ENCODE data around the gene GPS2.
"Not testable (repeated sequence)": the region's sequence is repeated elsewhere in the genome, so short reads cannot be mapped to it uniquely, and the experiment has no call there.

The GPS2 gene

DNA sequence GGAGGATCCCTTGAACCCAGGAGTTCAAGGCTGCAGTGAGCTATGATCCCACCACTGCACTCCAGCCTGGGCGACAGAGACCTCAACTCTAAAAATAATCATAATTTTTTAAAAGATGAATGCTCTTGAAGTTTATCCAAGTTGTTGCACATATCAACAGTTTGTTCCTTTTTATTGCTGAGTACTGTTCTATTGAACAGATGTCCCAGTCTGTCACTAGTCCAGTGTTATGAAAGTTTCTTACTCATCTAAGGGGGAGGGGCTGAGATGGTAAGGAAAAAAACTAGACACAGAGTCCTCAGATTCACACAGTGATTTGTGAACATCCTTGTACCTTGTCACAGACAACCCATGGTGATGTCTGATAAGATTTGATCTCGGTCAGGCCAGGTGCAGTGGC lies 25.0 kb upstream of the GPS2 start:
- in situ Hi-C loops (cut with MboI; ENCODE audit: low sequenced_read_pairs, unreplicated experiment) = no loop called here
- no peak for DNase-seq (ENCODE audit: low spot score)
- TF ChIP-seq, protein P1, sequence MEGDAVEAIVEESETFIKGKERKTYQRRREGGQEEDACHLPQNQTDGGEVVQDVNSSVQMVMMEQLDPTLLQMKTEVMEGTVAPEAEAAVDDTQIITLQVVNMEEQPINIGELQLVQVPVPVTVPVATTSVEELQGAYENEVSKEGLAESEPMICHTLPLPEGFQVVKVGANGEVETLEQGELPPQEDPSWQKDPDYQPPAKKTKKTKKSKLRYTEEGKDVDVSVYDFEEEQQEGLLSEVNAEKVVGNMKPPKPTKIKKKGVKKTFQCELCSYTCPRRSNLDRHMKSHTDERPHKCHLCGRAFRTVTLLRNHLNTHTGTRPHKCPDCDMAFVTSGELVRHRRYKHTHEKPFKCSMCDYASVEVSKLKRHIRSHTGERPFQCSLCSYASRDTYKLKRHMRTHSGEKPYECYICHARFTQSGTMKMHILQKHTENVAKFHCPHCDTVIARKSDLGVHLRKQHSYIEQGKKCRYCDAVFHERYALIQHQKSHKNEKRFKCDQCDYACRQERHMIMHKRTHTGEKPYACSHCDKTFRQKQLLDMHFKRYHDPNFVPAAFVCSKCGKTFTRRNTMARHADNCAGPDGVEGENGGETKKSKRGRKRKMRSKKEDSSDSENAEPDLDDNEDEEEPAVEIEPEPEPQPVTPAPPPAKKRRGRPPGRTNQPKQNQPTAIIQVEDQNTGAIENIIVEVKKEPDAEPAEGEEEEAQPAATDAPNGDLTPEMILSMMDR (IDR thresholded peaks at IDR 0.05; ENCODE audit: borderline replicate concordance, control extremely low read depth, extremely low read depth, insufficient read depth, missing control alignments) = no peak

DNA sequence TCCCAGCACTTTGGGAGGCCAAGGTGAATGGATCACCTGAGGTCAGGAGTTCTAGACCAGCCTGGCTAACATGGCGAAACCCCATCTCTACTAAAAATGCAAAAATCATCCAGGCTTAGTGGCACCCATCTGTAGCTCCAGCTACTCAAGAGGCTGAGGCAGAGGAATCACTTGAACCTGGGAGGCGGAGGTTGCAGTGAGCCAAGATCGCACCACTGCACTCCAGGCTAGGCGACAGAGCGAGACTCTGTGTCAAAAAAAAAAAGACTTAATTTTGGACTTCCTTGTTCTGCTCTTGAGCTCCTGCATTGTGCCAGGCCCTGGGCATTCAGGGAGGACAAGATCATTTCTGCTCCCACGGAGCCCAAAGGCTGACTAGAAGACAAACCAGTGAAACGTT lies 22.4 kb upstream of the GPS2 start:
- in situ Hi-C loops (cut with MboI; ENCODE audit: low sequenced_read_pairs, unreplicated experiment) = not testable (repeated sequence)

DNA sequence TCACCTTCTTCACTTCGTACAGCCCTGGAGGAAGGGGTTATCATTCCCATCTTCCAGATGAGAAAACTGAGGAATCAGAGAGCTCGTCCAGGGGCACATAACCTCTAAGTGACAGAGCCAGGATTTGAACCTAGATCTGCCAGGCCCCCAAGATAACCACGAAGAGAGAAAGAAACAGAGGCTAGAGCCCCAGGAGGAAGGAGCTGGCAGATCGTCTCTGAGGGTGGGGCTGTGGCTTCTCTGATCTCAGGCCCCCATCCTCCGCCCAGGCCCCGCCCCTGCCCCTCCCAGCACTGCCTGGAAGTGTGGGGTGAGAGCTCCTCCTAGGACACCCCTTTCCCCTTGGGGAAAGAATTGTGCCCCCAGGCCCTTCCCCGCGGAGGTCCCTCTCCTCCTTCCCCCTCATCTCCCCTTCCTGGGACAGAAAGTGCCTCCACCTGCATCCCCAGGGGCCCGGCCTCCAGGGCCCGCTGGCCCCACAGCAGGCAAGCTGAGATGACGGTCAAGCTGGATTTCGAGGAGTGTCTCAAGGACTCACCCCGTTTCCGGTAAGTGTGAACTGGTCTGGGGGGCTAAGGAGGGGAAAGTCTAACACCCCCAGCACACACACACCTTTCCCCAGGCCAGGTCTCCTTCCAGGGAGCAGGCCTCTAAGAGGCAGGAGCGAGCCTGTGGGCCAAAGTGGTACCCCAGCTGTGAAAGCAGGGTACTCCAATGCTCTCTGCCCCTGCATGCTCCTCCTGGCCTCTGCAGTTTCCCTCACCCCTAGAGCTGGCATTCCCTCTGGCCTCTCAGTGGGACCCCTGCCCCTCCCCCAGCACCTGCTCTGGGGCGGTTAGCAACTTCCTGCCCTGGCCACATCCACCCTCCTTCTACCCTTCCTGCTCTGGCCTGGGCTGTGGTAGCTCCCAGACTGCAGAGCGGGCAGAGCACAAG lies 21.3 kb upstream of the GPS2 start, which contains the start of gene ACAP1:
TSS of gene ACAP1 (plus strand) at position 290 of the 936 bp plus-strand sequence. CDS start at position 496, 206 bp downstream.
- in situ Hi-C loops (cut with MboI; ENCODE audit: low sequenced_read_pairs, unreplicated experiment) = no loop called here
- DNase-seq (ENCODE audit: low spot score) = peak; percentile 87
- TF ChIP-seq, protein P1 (IDR thresholded peaks at IDR 0.05; ENCODE audit: borderline replicate concordance, control extremely low read depth, extremely low read depth, insufficient read depth, missing control alignments) = no peak

More for the DNA sequence above, 22.4 kb upstream of the GPS2 start:
- DNase-seq (ENCODE audit: low spot score) = not testable (repeated sequence)

DNA sequence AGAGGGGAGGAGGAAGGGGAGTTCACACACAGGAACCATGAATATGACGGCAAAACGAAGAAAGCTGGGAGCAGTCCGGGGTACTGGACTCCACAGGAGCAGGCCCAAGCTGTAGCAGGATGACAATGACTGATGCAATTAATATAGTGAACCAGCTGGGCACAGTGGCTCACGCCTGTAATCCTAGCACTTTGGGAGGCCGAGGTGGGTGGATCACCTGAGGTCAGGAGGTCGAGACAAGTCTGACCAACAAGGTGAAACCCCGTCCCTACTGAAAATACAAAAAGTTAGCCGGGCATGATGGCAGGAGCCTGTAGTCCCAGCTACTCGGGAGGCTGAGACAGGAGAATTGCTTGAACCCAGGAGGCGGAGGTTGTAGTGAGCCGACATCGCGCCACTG lies 20.6 kb upstream of the GPS2 start:
- in situ Hi-C loops (cut with MboI; ENCODE audit: low sequenced_read_pairs, unreplicated experiment); DNase-seq (ENCODE audit: low spot score): not testable (repeated sequence)

DNA sequence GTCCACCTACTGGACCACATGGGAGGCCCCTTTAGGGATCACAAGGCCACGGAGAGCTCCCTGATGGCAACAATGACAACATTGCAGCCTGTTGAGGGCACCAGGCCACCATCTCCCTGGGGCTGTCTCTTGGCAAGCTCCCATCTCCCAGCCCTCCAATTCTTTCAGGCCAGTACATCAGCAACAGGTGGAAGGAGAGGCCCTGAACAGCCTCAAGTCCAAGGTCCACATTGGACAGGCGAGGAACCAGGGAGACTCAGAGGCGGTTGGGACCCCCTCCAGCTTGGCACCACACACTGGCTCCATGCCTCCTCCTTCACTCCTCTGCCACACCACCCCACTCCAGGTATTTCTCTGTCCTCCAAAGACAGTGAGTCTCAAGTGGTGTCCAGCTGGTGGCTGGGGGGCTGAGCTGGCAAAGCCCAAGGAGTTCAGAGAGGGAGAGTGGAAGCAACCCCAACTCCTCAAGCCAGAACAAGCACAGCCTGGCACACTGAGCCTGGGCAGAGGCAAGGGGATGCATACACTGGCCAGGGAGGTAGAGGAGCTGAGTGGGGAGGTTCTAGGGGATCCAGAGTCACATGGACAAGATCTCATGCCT lies 19.9 kb upstream of the GPS2 start:
- TF ChIP-seq, protein P1 (IDR thresholded peaks at IDR 0.05; ENCODE audit: borderline replicate concordance, control extremely low read depth, extremely low read depth, insufficient read depth, missing control alignments) = no peak
- in situ Hi-C loops (cut with MboI; ENCODE audit: low sequenced_read_pairs, unreplicated experiment) = no loop called here
- no peak for DNase-seq (ENCODE audit: low spot score)

DNA sequence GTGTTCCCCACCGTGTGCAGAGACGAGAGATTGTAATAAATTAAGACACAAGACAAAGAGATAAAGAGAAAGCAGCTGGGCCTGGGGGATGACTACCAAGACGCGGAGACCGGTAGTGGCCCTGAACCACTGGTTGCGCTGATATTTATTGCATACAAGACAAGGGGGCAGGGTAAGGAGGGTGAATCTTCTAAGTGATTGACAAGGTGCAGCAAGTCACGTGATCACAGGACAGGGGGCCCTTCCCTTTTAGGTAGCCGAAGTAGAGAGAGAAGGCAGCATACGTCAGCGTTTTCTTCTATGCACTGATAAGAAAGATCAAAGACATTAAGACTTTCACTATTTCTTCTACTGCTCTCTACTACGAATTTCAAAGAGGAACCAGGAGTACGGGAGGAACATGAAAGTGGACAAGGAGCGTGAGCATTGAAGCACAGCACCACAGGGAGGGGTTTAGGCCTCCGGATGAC lies 17.5 kb upstream of the GPS2 start:
- DNase-seq (ENCODE audit: low spot score); in situ Hi-C loops (cut with MboI; ENCODE audit: low sequenced_read_pairs, unreplicated experiment): not testable (repeated sequence)

DNA sequence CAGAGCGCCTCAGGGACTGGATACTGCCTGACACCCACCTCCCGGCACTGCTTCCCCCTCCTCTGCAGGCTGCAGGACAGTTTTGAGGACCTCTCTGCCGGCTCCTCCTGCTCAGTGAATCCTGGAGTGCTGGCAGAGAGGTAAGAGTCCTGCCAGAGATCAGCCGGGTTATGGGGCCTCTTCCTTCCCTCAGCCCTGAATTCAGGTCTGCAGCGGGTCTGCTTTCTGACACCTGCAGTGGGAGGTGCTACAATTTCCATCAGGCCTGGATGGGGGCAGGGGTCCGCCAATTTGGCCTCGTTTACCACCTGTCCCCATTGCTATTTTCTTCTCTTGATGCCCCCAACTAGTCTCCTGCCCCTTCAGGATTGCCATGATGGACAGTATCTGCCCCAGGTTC lies 17.0 kb upstream of the GPS2 start:
- no peak for DNase-seq (ENCODE audit: low spot score)
- in situ Hi-C loops (cut with MboI; ENCODE audit: low sequenced_read_pairs, unreplicated experiment) = no loop called here

DNA sequence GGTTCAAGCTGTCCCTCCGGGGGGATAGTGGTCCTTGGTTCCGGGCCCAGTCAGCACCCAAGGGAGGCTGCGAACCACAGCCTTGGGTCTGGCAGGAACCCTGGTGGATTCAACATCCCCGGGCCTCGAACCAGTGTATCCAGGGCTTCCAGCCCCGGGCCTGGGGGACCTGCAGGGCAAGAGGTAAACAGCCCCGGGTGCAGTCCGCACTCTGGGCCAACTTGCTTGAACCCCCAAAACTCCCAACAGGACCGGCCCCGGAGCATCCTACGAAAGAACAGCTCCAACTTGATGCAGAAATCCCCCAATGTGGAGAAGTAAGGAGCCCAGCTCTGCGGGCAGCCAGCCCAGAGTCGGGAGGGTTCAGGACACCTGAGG lies 15.5 kb upstream of the GPS2 start:
- DNase-seq (ENCODE audit: low spot score) = no peak
- in situ Hi-C loops (cut with MboI; ENCODE audit: low sequenced_read_pairs, unreplicated experiment) = no loop called here
- TF ChIP-seq, protein P1 (IDR thresholded peaks at IDR 0.05; ENCODE audit: borderline replicate concordance, control extremely low read depth, extremely low read depth, insufficient read depth, missing control alignments) = no peak

More for the DNA sequence above, 17.0 kb upstream of the GPS2 start:
- TF ChIP-seq, protein P1 (IDR thresholded peaks at IDR 0.05; ENCODE audit: borderline replicate concordance, control extremely low read depth, extremely low read depth, insufficient read depth, missing control alignments) = no peak
